ENCODE measurements around the gene PAM16. TPM values are rescaled to one million over a fixed set of nuclear protein-coding genes. Genes with fewer than 3 reads are reported as not detected.

The PAM16 gene
- 29.1 and 32.4 TPM in 2 replicates for total RNA-seq

DNA sequence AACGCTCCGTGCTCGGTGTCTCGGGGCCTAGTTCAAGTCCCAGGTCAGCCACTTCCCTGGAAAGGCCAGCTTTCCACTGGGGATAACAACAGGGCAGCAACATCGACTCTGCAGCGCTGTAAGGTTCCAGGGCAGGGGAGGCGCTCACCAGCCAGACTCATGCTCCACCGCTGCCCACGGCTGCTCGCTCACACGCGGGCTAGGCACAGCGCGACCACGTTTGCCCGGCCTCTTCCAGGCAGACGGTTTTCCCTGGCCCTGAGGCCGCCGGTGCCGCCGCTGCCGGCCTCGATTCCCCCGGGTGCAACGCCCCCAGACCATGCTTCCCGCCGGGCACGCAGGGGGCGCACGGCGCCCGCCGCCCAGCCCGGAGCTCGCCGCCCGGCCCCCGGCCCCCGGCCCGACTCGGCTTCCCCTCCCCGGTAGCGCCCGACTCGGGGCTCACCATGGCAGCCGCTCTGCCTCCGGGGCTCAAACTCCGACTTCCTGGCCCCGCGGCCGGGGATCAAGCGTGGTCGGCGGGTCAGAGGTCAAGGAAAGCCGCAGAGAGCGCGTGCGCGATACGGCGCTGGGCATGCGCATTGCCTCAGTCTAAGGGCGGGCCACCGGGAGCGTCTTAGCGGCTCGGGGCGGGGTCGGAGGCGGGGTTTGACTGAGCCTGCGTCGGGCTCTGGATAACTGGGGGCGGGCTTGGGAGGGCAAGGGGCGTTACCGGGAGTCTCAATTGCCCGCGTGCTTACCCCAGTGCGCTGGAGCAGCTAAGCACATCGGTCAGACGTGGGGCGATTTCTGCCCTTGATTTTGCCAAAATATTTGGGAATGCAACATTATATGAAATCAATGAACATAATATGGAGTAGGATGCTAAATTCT is at the start of gene PAM16:
PAM16 (minus strand) TSS at position 535 of the 873 bp plus-strand sequence; CDS start at position 448, 87 bp downstream.

DNA sequence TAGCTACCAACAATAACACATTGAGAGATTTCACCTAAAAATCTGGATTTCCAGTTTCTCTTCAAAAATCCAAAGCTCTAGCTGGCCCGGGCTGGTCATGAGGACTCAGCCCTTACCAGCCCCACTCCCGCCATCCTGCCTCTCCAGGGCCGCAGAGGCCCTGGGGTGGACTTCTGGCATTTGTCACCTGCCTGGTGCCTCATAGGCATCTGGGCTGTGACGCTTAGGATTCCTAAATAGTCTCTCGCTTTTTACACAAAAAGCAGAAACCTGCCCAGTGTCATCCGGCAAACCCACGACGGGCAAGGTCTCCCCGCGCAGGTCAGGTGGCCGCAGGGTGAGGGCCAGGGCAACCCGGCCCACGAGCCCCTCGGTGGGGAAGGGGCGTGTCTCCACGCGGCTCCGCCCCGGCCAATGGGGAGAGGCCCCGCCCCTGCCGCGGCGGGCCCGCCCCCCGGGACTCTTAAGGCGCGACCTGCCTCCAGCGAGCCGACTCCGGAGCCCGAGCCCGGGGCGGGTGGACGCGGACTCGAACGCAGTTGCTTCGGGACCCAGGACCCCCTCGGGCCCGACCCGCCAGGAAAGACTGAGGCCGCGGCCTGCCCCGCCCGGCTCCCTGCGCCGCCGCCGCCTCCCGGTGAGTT is 20.4 kb upstream of the PAM16 start, which contains the start of gene VASN:
VASN (plus strand) TSS at position 492 of the 644 bp plus-strand sequence. CDS start 9,030 bp downstream, outside the sequence.

DNA sequence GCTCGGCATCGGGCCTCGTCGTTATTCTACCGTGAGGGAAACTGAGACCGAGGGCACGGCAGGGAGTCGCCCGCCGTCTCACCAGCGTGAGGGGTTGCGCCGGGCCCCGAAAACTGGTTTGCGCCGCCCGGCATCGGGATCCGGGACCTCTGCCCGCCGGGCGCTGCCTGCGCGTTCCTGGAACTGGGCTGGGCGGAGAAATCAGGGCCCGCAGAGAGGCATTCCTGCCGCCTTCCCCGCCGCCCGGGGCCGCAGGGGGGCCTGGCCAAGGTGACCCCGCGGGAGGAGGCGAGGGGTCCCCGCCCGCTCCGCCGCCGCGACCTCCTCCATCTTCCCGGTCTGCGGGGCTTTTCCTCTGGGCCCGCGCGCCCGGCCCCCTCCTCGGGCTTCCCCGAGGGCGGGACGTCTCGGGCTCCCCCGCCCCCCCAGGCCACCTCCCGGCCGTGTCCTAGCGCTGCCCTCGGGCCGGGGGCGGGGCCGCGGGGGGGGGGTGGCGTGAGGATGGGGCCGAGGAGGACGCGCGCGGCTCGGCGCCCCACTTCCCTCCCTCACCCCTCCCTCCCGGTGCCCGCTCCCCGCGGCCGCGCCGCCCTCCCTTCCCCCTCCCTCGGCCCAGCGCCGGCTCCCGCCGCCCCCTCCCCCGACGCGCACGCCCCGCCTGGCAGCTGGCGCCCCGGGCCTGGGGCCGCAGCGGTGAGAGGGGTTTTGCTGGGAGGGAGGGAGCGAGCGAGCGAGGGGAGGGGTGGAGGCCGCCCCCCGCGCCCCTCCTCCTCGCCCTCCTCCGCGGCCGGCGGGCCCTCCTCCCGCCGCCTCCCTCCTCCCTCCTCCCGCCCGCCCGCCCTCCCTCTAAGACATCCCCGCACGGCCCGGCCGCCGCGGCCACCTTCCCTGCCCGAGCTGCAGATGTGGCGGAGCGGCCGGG is 35.7 kb downstream of the PAM16 start, which contains the start of gene GLIS2:
GLIS2 (plus strand) TSS at position 882 of the 922 bp plus-strand sequence. CDS start 16,214 bp downstream, outside the sequence.

Other genes with a start within 250 kb of the PAM16 start
- gene ADCY9, start 234.9 kb downstream of the PAM16 start, total RNA-seq, result 25.9 and 35.7 TPM in 2 replicates
- 0.29 and 0.89 TPM in 2 replicates for gene SRL, start 109.2 kb downstream of the PAM16 start, total RNA-seq
- gene TFAP4, start 78.3 kb downstream of the PAM16 start, total RNA-seq, result 5.8 and 7.8 TPM in 2 replicates
- 6.7 and 6.9 TPM in 2 replicates for gene GLIS2, start 35.3 kb downstream of the PAM16 start, total RNA-seq
- gene VASN, start 20.5 kb upstream of the PAM16 start, total RNA-seq, result 108 and 121 TPM in 2 replicates
- gene CORO7, start 65.3 kb upstream of the PAM16 start, total RNA-seq, result 13.3 and 14.1 TPM in 2 replicates
- 44.1 and 49.4 TPM in 2 replicates for gene DNAJA3, start 74.5 kb upstream of the PAM16 start, total RNA-seq
- gene NMRAL1, start 123.3 kb upstream of the PAM16 start, total RNA-seq, result 78.9 and 86.2 TPM in 2 replicates
- gene HMOX2, start 125.1 kb upstream of the PAM16 start, total RNA-seq, result 58.8 and 79.6 TPM in 2 replicates
- gene CDIP1, start 187.5 kb upstream of the PAM16 start, total RNA-seq, result 6.6 and 10.1 TPM in 2 replicates
- gene C16orf96, start 205.0 kb upstream of the PAM16 start, total RNA-seq, result not detected in 2 replicates

Data from myometrial cell (primary cell).